Fibroblast of lung (primary cell): ENCODE results near the gene TRAPPC14. TPM values are rescaled to one million over a fixed set of nuclear protein-coding genes. Genes with fewer than 3 reads are reported as not detected.

Source experiments
- DNase-seq, 2 donors: peaks; one replicate each; pipeline versions ENCODE4 v3.0.0 to v3.0.0-alpha.2; 2010; ENCODE audit warnings: low read depth in 2 of 2
- H2AFZ ChIP-seq: 2 replicates; pipeline ENCODE4 v1.5.1; 2012; ENCODE audit warnings: low read length, control low read depth, inconsistent platforms
- H3K27ac ChIP-seq: 2 replicates; pipeline ENCODE4 v1.5.1; 2011; ENCODE audit warnings: low read length, control low read depth; ENCODE audit not compliant: insufficient read depth
- H3K27me3 ChIP-seq: 2 replicates; pipeline ENCODE4 v1.5.1; 2011; ENCODE audit warnings: mild to moderate bottlenecking, low read length; ENCODE audit not compliant: control insufficient read depth, insufficient read depth
- H3K36me3 ChIP-seq: 2 replicates; pipeline ENCODE4 v1.5.1; 2011; ENCODE audit warnings: low read length; ENCODE audit not compliant: control insufficient read depth, insufficient read depth
- H3K4me1 ChIP-seq: 2 replicates; pipeline ENCODE4 v1.5.1; 2011; ENCODE audit warnings: low read length; ENCODE audit not compliant: control insufficient read depth, insufficient read depth; ENCODE audit errors: extremely low read depth
- H3K4me2 ChIP-seq: 2 replicates; pipeline ENCODE4 v1.5.1; 2011; ENCODE audit warnings: low read length, control low read depth; ENCODE audit not compliant: insufficient read depth; ENCODE audit errors: extremely low read depth
- H3K4me3 ChIP-seq, 4 experiments: fragments of 200-600 bp in 1 of 4; sonication (generic) in 1 of 4; replicated peaks in 1 of 4; 2 replicates each; pipeline ENCODE4 v1.5.1; 2011 to 2016; ENCODE audit warnings: low read length in 4 of 4, low read depth in 3 of 4, mild to moderate bottlenecking in 3 of 4, control low read depth in 2 of 4, inconsistent platforms in 1 of 4, mixed read lengths in 1 of 4; ENCODE audit not compliant: insufficient read depth in 1 of 4; ENCODE audit errors: control extremely low read depth in 1 of 4
- H3K79me2 ChIP-seq: 2 replicates; pipeline ENCODE4 v1.5.1; 2012; ENCODE audit warnings: mild to moderate bottlenecking, low read length, inconsistent platforms; ENCODE audit not compliant: control insufficient read depth, insufficient read depth
- H3K9ac ChIP-seq: 2 replicates; pipeline ENCODE4 v1.5.1; 2011; ENCODE audit warnings: mild to moderate bottlenecking, low read length, control low read depth; ENCODE audit not compliant: insufficient read depth
- H3K9me3 ChIP-seq: 2 replicates; pipeline ENCODE4 v1.5.1; 2012; ENCODE audit warnings: low read depth, low read length; ENCODE audit not compliant: control insufficient read depth, insufficient read depth
- H4K20me1 ChIP-seq: 2 replicates; pipeline ENCODE4 v1.5.1; 2011; ENCODE audit warnings: low read length; ENCODE audit not compliant: control insufficient read depth, insufficient read depth; ENCODE audit errors: extremely low read depth
- CTCF ChIP-seq, 2 donors: IDR thresholded peaks in 1 of 2; conservative IDR thresholded peaks in 1 of 2; 1 replicate in 1 of 2; 2 replicates in 1 of 2; pipeline ENCODE4 v1.5.1; 2011 to 2012; ENCODE audit warnings: low read length in 2 of 2, control low read depth in 1 of 2, inconsistent platforms in 1 of 2, low read depth in 1 of 2, mild to moderate bottlenecking in 1 of 2
- EZH2 ChIP-seq: IDR thresholded peaks from 2 replicates; pipeline ENCODE4 v1.5.1; 2012; ENCODE audit warnings: low read length, control low read depth, mild to moderate bottlenecking; ENCODE audit errors: missing control alignments
- polyA plus RNA-seq, 2 donors: library from polyadenylated mRNA; depleted of rRNA in 1 of 2; stranded (reverse) in 1 of 2; unstranded in 1 of 2; fragments of >200 nt; gene quantifications; 2 replicates each; pipeline ENCODE4 v1.2.1, GENCODE V29; 2011 to 2012; ENCODE audit warnings: missing spikeins in 1 of 2
- total RNA-seq: library from RNA; depleted of rRNA; stranded (reverse); fragments of >200 nt; gene quantifications from 2 replicates; pipeline ENCODE4 v1.2.1, GENCODE V29; 2014

TRAPPC14 gene
- total and polyA plus RNA-seq, 2 donors (not counting 1 experiment from before 2014, with no cell fraction given): 1.9 to 5.9 TPM

DNA sequence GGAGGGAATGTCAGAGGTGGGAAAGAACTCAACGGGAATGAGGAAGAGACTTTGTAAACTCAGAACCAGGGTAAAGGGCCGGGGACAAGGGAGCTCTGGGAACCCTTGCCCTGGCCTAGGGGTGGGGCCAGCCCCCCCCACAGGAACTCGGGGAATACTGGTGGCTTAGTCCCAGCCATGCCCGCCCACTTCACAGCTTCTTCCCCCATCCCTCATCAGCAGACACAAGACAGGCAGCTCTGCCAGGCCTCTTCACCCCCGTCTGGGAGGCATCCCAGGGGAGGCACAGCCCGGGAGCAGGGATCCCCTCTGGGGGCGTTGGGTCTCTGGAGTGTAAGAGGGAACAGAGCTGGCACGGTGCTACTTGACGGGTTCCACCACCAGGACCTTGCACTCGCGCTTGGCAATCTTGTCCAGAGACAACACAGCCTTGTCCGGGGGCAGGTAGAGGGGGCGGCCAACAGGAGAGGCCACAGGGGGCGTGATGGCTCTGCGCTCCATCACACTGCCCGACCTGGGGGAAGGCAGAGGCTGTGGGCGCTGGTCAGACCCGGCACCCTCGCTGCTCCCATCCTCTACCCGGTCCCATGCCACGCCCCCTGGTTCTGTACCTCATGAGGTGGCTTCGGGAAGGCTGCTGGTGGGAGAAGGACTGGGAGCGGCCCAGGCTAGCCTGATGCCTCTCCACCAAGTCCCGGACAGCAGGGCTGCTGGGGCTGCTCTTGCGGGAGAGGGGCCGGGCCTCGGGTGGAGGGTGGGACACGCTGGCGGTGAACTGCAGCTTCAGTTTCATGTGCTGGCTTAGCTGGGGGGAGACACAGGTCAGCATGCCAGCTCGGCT, 3.7 kb downstream of the TRAPPC14 start:
- H4K20me1 ChIP-seq: no peaks in the 10 kb centered on the region
- TF ChIP-seq CTCF (conservative IDR thresholded peaks at IDR 0.05 in 1 of 2, IDR thresholded peaks at IDR 0.05 in 1 of 2; ENCODE audit: low read depth in 1 of 2, low read length in 2 of 2): no peak
- TF ChIP-seq EZH2: no peak
- H3K4me2 ChIP-seq: no peak overlapping the region
- no peak overlapping the region for H3K9ac ChIP-seq
- no peak overlapping the region for H3K27ac ChIP-seq
- H3K9me3 ChIP-seq: no peaks in the 10 kb centered on the region
- peaks cover 19% of the 10 kb centered on the region for H3K36me3 ChIP-seq
- H3K27me3 ChIP-seq: no peaks in the 10 kb centered on the region
- peaks cover 8% of the 10 kb centered on the region for H3K79me2 ChIP-seq
- no peak for DNase-seq
- H2AFZ ChIP-seq: no peak overlapping the region
- H3K4me1 ChIP-seq: peaks cover 4% of the 10 kb centered on the region
- H3K4me3 ChIP-seq: no peak overlapping the region

- Histone ChIP-seq H3K4me1 (peaks cover 4% of the 10 kb centered on the region), H3K27ac (no peak overlapping the region), H3K4me2 (no peak overlapping the region), H3K27me3 (no peaks in the 10 kb centered on the region), H3K9ac (no peak overlapping the region), H3K4me3 (no peak overlapping the region), H3K36me3 (peaks cover 19% of the 10 kb centered on the region), H3K79me2 (peaks cover 14% of the 10 kb centered on the region), H2AFZ (no peak overlapping the region), H4K20me1 (no peaks in the 10 kb centered on the region), H3K9me3 (no peaks in the 10 kb centered on the region)
- DNase-seq: no peak
- TF ChIP-seq CTCF (conservative IDR thresholded peaks at IDR 0.05 in 1 of 2, IDR thresholded peaks at IDR 0.05 in 1 of 2; ENCODE audit: low read depth in 1 of 2, low read length in 2 of 2) (no peak), EZH2 (no peak)
Observed at GRCh38 chr7:100153708-100154535, 4.6 kb downstream of the TRAPPC14 start.

- no peak for DNase-seq
Observed at GRCh38 chr7:100152937-100153666, 5.4 kb downstream of the TRAPPC14 start.

More at GRCh38 chr7:100152937-100153666, 5.4 kb downstream of the TRAPPC14 start:
- Histone ChIP-seq H3K4me3 (no peak overlapping the region), H3K4me1 (peaks cover 4% of the 10 kb centered on the region), H3K4me2 (no peak overlapping the region), H3K27ac (no peak overlapping the region), H3K9ac (no peak overlapping the region), H3K36me3 (peaks cover 19% of the 10 kb centered on the region), H3K27me3 (no peaks in the 10 kb centered on the region), H3K79me2 (peaks cover 15% of the 10 kb centered on the region), H3K9me3 (no peaks in the 10 kb centered on the region), H4K20me1 (no peaks in the 10 kb centered on the region), H2AFZ (no peak overlapping the region)
- TF ChIP-seq EZH2: no peak
- no peak for TF ChIP-seq CTCF (conservative IDR thresholded peaks at IDR 0.05 in 1 of 2, IDR thresholded peaks at IDR 0.05 in 1 of 2; ENCODE audit: low read depth in 1 of 2, low read length in 2 of 2)
